ENCODE results near the gene QRFPR. TPM values are rescaled to one million over a fixed set of nuclear protein-coding genes. Genes with fewer than 3 reads are reported as not detected.
A peak's percentile ranks its signal among the peaks of the same experiment; 100 is the strongest.
"Not testable (repeated sequence)": the region's sequence is repeated elsewhere in the genome, so short reads cannot be mapped to it uniquely, and the experiment has no call there.

QRFPR gene
- total RNA-seq, 1 donor from 2014 or later = not detected

GRCh38 chr4:121339824-121340223, 41.0 kb downstream of the QRFPR start:
- no peak for DNase-seq (ENCODE audit: low spot score)

GRCh38 chr4:121339307-121339706, 41.5 kb downstream of the QRFPR start:
- DNase-seq (ENCODE audit: low spot score) = no peak

GRCh38 chr4:121338518-121338917, 42.3 kb downstream of the QRFPR start:
- no peak for DNase-seq (ENCODE audit: low spot score)

GRCh38 chr4:121336706-121337105, 44.1 kb downstream of the QRFPR start:
- no peak for DNase-seq (ENCODE audit: low spot score)

GRCh38 chr4:121330180-121330665, 50.6 kb downstream of the QRFPR start:
- no peak for DNase-seq (ENCODE audit: low spot score)

GRCh38 chr4:121326597-121326996, 54.2 kb downstream of the QRFPR start:
- no peak for DNase-seq (ENCODE audit: low spot score)

GRCh38 chr4:121324331-121324730, 56.5 kb downstream of the QRFPR start:
- no peak for DNase-seq (ENCODE audit: low spot score)

GRCh38 chr4:121321466-121321865, 59.4 kb downstream of the QRFPR start:
- DNase-seq (ENCODE audit: low spot score) = no peak

GRCh38 chr4:121316091-121316490, 64.7 kb downstream of the QRFPR start:
- DNase-seq (ENCODE audit: low spot score) = no peak

- DNase-seq (ENCODE audit: low spot score) = not testable (repeated sequence)
Observed at GRCh38 chr4:121313430-121313829, 67.4 kb downstream of the QRFPR start.

- no peak for DNase-seq (ENCODE audit: low spot score)
Observed at GRCh38 chr4:121308828-121309227, 72.0 kb downstream of the QRFPR start.

- no peak for DNase-seq (ENCODE audit: low spot score)
Observed at GRCh38 chr4:121308328-121308663, 72.5 kb downstream of the QRFPR start.

GRCh38 chr4:121307445-121308327, 73.1 kb downstream of the QRFPR start:
- peak; percentile 46 for DNase-seq (ENCODE audit: low spot score)

GRCh38 chr4:121306931-121307330, 73.9 kb downstream of the QRFPR start:
- DNase-seq (ENCODE audit: low spot score) = no peak

GRCh38 chr4:121304893-121305292, 75.9 kb downstream of the QRFPR start:
- DNase-seq (ENCODE audit: low spot score) = no peak

GRCh38 chr4:121299367-121299766, 81.5 kb downstream of the QRFPR start:
- DNase-seq (ENCODE audit: low spot score) = no peak

GRCh38 chr4:121283319-121283718, 97.5 kb downstream of the QRFPR start:
- DNase-seq (ENCODE audit: low spot score) = no peak

- DNase-seq (ENCODE audit: low spot score) = no peak
Observed at GRCh38 chr4:121280425-121280824, 100.4 kb downstream of the QRFPR start.

- peak; percentile 45 for DNase-seq (ENCODE audit: low spot score)
Observed at GRCh38 chr4:121278811-121279368, 101.9 kb downstream of the QRFPR start.

All from umbilical cord (tissue), 2 donors.